ENCODE data around the gene PGLYRP3. TPM values are rescaled to one million over a fixed set of nuclear protein-coding genes. Genes with fewer than 3 reads are reported as not detected.

The PGLYRP3 gene, protein sequence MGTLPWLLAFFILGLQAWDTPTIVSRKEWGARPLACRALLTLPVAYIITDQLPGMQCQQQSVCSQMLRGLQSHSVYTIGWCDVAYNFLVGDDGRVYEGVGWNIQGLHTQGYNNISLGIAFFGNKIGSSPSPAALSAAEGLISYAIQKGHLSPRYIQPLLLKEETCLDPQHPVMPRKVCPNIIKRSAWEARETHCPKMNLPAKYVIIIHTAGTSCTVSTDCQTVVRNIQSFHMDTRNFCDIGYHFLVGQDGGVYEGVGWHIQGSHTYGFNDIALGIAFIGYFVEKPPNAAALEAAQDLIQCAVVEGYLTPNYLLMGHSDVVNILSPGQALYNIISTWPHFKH
- total RNA-seq = not detected

DNA sequence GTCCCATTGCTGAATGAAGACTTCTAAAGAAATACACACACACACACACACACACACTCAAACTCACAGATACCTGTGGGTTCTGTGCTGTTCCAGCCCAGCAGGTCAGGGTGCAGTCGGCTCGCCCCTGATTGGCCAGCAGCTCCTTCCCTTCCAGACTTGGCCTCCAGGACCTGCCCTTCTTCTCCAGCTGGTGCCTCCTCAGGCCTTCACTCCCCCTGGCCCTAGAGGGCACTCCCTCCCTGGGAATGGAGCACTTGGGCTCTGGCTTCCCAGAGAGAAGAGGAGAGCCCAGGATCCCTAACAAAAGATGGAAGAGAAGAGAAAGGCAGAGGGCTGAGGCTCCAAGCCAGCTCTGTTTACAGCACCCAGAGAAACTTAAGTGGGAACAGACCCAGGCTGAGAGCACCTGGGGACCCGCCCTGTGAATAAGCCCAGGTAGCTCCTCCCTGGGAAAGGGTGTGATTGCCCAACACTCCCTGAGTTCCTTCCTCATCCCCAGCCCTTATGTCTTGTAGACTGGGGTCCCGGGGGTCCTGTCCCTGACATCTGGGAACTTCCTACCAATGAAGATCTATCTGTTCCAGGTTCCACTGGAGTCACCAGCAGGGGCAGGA is at the start of gene PGLYRP3:
TSS of gene PGLYRP3 (minus strand) at position 383 of the 617 bp plus-strand sequence. CDS start 2,287 bp downstream, outside the sequence.
- 61 to 78% methylated on average over 4 of the region's 4 CpGs for WGBS, 2 donors
- ATAC-seq (ENCODE audit: low FRiP score in 2 of 2) = no peak

DNA sequence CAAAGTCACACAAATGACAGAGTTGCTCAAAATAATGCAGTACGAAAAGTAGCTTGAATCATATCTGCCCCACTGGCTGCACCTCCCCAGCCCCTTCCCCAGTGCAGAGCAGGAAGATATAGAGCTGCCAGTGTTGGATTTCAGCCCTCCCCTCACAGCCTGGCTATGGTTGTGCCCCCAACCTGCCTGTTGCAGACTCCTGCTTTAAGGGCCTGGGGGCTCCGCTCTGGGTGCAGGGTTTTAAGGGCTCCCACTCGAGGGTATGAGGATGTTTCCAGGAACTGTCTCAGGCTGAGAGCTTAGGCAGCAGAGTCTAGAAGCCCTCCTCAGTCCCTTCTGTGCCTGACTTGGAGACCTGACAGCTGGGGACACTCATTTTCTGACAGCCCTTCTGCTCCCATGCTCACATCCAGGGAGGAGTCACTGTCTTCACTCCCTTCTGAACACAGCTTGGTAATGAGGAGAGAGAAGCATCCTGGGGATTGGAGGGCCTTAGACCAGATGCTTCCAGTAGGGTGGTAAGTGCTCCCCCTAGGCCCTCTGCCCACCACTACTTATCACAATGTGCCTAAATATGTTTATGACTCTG is 49.5 kb upstream of the PGLYRP3 start:
- 77 to 85% methylated on average over 1 to 3 of the region's 3 CpGs for WGBS, 2 donors
- DNase-seq = no peak
- H3K36me3 ChIP-seq = no peaks in the 10 kb centered on the region
- no peak overlapping the region for H3K4me3 ChIP-seq
- H3K9me3 ChIP-seq = no peaks in the 10 kb centered on the region
- peaks cover 3 to 27% (median 14%) of the 10 kb centered on the region in 4 donors for H3K4me1 ChIP-seq
- TF ChIP-seq POLR2A (IDR thresholded peaks at IDR 0.05) (no peak), POLR2AphosphoS5 (IDR thresholded peaks at IDR 0.05) (no peak), EP300 (IDR thresholded peaks at IDR 0.05) (no peak)
- TF ChIP-seq, protein P1, sequence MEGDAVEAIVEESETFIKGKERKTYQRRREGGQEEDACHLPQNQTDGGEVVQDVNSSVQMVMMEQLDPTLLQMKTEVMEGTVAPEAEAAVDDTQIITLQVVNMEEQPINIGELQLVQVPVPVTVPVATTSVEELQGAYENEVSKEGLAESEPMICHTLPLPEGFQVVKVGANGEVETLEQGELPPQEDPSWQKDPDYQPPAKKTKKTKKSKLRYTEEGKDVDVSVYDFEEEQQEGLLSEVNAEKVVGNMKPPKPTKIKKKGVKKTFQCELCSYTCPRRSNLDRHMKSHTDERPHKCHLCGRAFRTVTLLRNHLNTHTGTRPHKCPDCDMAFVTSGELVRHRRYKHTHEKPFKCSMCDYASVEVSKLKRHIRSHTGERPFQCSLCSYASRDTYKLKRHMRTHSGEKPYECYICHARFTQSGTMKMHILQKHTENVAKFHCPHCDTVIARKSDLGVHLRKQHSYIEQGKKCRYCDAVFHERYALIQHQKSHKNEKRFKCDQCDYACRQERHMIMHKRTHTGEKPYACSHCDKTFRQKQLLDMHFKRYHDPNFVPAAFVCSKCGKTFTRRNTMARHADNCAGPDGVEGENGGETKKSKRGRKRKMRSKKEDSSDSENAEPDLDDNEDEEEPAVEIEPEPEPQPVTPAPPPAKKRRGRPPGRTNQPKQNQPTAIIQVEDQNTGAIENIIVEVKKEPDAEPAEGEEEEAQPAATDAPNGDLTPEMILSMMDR (IDR thresholded peaks at IDR 0.05) = no peak
- ATAC-seq (ENCODE audit: low FRiP score in 2 of 2) = no peak
- H3K27me3 ChIP-seq = no peaks in the 10 kb centered on the region
- peak overlapping the region in 2 of 4 donors; percentile 80 to 84 for H3K27ac ChIP-seq

More for the DNA sequence above, at the start of gene PGLYRP3:
- Histone ChIP-seq H3K4me1 (no peaks in the 10 kb centered on the region), H3K27me3 (no peaks in the 10 kb centered on the region), H3K4me3 (no peak within 1 kb of the TSS), H3K9me3 (no peaks in the 10 kb centered on the region), H3K27ac (no peak within 1 kb of the TSS), H3K36me3 (no peaks in the 10 kb centered on the region)
- no peak for TF ChIP-seq POLR2AphosphoS5 (IDR thresholded peaks at IDR 0.05)
- TF ChIP-seq, protein P1 (IDR thresholded peaks at IDR 0.05) = no peak
- no peak for TF ChIP-seq POLR2A (IDR thresholded peaks at IDR 0.05)
- TF ChIP-seq EP300 (IDR thresholded peaks at IDR 0.05) = no peak
- no peak for DNase-seq

DNA sequence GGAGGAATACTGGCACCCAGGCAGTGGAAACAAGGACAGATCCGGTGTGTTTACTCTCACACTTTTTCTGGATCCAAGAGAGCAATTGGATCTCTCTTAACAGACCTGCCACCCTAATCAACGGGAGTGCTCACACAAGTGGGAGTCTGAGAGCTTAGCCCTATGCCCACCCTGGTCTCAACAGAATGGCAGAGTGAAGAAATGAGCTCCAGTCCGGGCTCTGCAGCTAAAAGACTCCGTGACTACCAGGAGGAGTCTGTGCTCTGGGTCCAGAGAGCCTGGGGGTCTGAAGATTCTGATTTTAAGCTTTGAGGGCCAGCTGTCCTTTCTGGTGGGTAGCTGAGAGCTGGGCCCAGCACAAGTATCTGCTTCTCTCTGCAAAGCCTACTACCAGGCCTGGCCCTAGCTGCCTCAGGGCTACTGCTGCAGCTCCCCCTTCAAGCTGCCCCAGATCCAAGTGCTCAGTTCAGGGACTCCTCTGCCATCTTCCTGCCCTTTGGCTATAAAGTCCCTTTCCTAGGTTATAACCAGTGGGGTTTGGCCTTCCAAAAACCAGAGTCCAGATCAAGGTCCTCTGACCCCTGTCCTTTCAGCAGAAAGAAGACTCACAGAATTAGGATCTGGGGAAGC is 48.8 kb upstream of the PGLYRP3 start:
- TF ChIP-seq POLR2A (IDR thresholded peaks at IDR 0.05) (no peak), EP300 (IDR thresholded peaks at IDR 0.05) (no peak), POLR2AphosphoS5 (IDR thresholded peaks at IDR 0.05) (no peak)
- TF ChIP-seq, protein P1 (IDR thresholded peaks at IDR 0.05) = no peak
- DNase-seq = no peak
- Histone ChIP-seq H3K27ac (peak overlapping the region in 3 of 4 donors; percentile 80 to 84 (median 81)), H3K4me3 (no peak overlapping the region), H3K27me3 (no peaks in the 10 kb centered on the region), H3K36me3 (no peaks in the 10 kb centered on the region), H3K9me3 (no peaks in the 10 kb centered on the region), H3K4me1 (peaks cover 3 to 30% (median 20%) of the 10 kb centered on the region in 4 donors)
- no peak for ATAC-seq (ENCODE audit: low FRiP score in 2 of 2)
- WGBS, 2 donors = 49 to 77% methylated on average over 4 of the region's 4 CpGs

DNA sequence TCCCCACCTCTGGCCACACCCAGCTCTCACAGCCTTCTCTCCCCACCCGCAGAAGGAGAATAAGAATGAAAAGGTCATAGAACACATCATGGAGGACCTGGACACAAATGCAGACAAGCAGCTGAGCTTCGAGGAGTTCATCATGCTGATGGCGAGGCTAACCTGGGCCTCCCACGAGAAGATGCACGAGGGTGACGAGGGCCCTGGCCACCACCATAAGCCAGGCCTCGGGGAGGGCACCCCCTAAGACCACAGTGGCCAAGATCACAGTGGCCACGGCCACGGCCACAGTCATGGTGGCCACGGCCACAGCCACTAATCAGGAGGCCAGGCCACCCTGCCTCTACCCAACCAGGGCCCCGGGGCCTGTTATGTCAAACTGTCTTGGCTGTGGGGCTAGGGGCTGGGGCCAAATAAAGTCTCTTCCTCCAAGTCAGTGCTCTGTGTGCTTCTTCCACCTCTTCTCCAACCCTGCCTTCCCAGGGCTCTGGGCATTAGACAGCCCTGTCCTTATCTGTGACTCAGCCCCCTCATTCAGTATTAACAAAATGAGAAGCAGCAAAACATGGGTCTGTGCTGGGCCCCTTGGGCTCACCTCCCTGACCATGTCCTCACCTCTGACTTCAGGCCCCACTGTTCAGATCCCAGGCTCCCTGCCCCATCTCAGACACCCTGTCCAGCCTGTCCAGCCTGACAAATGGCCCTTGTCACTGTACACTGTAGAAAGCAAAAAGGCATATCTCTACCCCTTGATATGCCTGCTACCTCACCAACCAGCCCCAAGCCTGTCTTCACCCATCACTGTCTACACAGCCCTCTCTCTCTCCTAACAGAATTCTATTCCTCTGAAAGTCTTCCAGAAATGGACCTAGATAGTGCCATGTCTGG is 48.1 kb upstream of the PGLYRP3 start:
- Histone ChIP-seq H3K4me3 (no peak overlapping the region), H3K36me3 (no peaks in the 10 kb centered on the region), H3K9me3 (no peaks in the 10 kb centered on the region), H3K27ac (peak overlapping the region; percentile 43 to 84 (median 80)), H3K27me3 (no peaks in the 10 kb centered on the region), H3K4me1 (peaks cover 3 to 30% (median 20%) of the 10 kb centered on the region in 4 donors)
- ATAC-seq (ENCODE audit: low FRiP score in 2 of 2) = no peak
- DNase-seq = peak in 1 of 2 donors; percentile 49
- TF ChIP-seq, protein P1 (IDR thresholded peaks at IDR 0.05) = no peak
- TF ChIP-seq POLR2AphosphoS5 (IDR thresholded peaks at IDR 0.05) (no peak), EP300 (IDR thresholded peaks at IDR 0.05) (no peak), POLR2A (IDR thresholded peaks at IDR 0.05) (no peak)
- 78 to 85% methylated on average over 5 to 11 of the region's 11 CpGs for WGBS, 2 donors

All from upper lobe of left lung (tissue), 6 donors.